Measurements from ENCODE around the gene FASLG.

The FASLG gene

DNA sequence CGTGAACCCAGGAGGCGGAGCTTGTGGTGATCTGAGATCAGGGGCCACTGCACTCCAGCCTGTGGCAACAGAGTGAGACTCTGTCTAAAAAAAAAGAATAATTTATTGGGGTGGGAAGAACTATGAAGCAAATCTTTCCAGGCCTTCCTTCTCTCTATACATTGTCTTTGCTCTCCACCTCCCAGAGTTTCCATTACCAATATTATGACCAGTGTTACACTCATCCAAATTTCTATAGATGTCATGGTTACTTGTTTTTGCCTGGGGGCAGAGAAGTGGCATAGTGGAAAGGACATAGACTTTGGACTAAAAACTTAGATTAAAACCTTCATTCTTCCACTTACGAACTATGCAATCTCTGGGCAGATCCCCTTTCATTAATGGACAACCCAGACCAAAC, 10.1 kb downstream of the FASLG start:
- Histone ChIP-seq H2AK5ac (ENCODE audit: low read length) (no peak overlapping the region), H3K27me3 (ENCODE audit: insufficient read depth, low read length, poor library complexity) (no peaks in the 10 kb centered on the region), H3K56ac (ENCODE audit: low read length) (no peak overlapping the region), H3K79me1 (ENCODE audit: low read length) (no peaks in the 10 kb centered on the region), H4K8ac (ENCODE audit: low read depth, low read length) (no peak overlapping the region), H2BK15ac (replicated peaks; ENCODE audit: low read depth) (no peak overlapping the region), H2BK120ac (ENCODE audit: low read depth, low read length) (no peak overlapping the region), H2BK5ac (ENCODE audit: low read length) (no peak overlapping the region), H4K5ac (ENCODE audit: low read length) (no peak overlapping the region), H3K4me3 (ENCODE audit: low read length) (no peak overlapping the region), H3K23ac (ENCODE audit: low read length) (no peak overlapping the region), H3K18ac (ENCODE audit: low read length) (no peak overlapping the region), H3K27ac (ENCODE audit: low read depth, low read length) (no peak overlapping the region), H3K4me1 (ENCODE audit: control insufficient read depth, low read depth, low read length) (peaks cover 6% of the 10 kb centered on the region), H3K9ac (ENCODE audit: low read length) (no peak overlapping the region), H3K79me2 (ENCODE audit: control insufficient read depth, insufficient read depth, low read length) (no peaks in the 10 kb centered on the region), H3K4ac (ENCODE audit: low read depth, low read length) (no peak overlapping the region), H3K36me3 (ENCODE audit: control insufficient read depth, insufficient read depth, low read length) (no peaks in the 10 kb centered on the region), H3K4me2 (ENCODE audit: low read length) (no peak overlapping the region)
- DNase-seq, result no peak
- WGBS (ENCODE audit: extremely low coverage, insufficient coverage, low lambda C conversion rate), result no CpG with 5 or more reads among the region's 3 CpGs

DNA sequence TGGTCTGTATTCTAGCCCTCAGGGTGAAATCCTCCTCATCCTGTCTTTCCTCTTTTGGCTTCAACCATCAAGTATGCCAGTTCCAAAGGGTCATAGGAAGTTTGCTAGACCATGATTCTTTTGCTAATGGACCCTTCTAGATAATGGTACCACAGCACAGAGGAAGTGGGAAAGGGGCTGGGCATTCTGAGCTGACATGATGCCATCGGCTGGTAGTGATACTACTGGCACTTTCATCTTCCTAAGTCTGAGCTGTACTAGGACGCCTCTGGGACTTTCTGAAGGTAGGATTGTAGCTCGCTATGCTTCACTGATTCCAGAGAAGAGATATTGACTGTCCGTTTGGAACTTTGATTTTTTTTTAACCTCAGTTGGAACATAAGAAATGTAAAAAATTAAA, 11.4 kb downstream of the FASLG start:
- WGBS (ENCODE audit: extremely low coverage, insufficient coverage, low lambda C conversion rate), result no CpG with 5 or more reads among the region's 4 CpGs
- H3K4ac ChIP-seq (ENCODE audit: low read depth, low read length), result no peak overlapping the region
- H3K4me1 ChIP-seq (ENCODE audit: control insufficient read depth, low read depth, low read length), result peaks cover 6% of the 10 kb centered on the region

DNA sequence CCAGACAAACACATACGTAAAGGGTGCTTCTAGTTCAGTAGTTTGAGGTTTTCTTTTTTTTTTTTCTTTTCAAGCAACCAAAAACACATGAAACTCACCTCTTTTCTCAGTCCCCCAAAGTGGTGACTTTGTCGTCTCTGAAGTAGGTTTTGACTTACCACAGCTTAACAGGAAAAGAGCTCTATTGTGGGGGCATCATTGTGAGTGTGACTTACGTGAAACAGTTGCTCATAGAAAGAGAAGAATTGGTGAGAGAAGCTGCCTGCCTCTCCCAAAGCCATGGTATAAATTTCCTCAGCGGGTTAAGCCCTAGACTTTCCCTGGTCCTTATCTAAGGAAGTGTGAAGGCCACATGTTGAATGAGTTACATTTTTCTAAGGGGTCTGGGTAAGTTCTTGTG, 11.9 kb downstream of the FASLG start:
- Histone ChIP-seq H3K4me1 (ENCODE audit: control insufficient read depth, low read depth, low read length) (peaks cover 6% of the 10 kb centered on the region), H3K4me3 (ENCODE audit: low read length) (no peak overlapping the region), H4K5ac (ENCODE audit: low read length) (no peak overlapping the region), H3K9ac (ENCODE audit: low read length) (no peak overlapping the region), H3K36me3 (ENCODE audit: control insufficient read depth, insufficient read depth, low read length) (no peaks in the 10 kb centered on the region), H3K4ac (ENCODE audit: low read depth, low read length) (no peak overlapping the region), H3K79me1 (ENCODE audit: low read length) (no peaks in the 10 kb centered on the region), H2BK5ac (ENCODE audit: low read length) (no peak overlapping the region), H3K56ac (ENCODE audit: low read length) (no peak overlapping the region), H3K4me2 (ENCODE audit: low read length) (no peak overlapping the region), H3K27ac (ENCODE audit: low read depth, low read length) (no peak overlapping the region), H2BK120ac (ENCODE audit: low read depth, low read length) (no peak overlapping the region), H3K27me3 (ENCODE audit: insufficient read depth, low read length, poor library complexity) (no peaks in the 10 kb centered on the region), H4K8ac (ENCODE audit: low read depth, low read length) (no peak overlapping the region), H3K79me2 (ENCODE audit: control insufficient read depth, insufficient read depth, low read length) (no peaks in the 10 kb centered on the region), H2BK15ac (replicated peaks; ENCODE audit: low read depth) (no peak overlapping the region), H3K23ac (ENCODE audit: low read length) (no peak overlapping the region), H3K18ac (ENCODE audit: low read length) (no peak overlapping the region), H2AK5ac (ENCODE audit: low read length) (no peak overlapping the region)
- WGBS (ENCODE audit: extremely low coverage, insufficient coverage, low lambda C conversion rate), result no CpG with 5 or more reads among the region's 4 CpGs
- DNase-seq, result peak; percentile 57

More for the DNA sequence above, 11.4 kb downstream of the FASLG start:
- H2BK120ac ChIP-seq (ENCODE audit: low read depth, low read length), result no peak overlapping the region
- no peaks in the 10 kb centered on the region for H3K79me2 ChIP-seq (ENCODE audit: control insufficient read depth, insufficient read depth, low read length)
- no peak overlapping the region for H4K5ac ChIP-seq (ENCODE audit: low read length)
- no peak overlapping the region for H2AK5ac ChIP-seq (ENCODE audit: low read length)
- no peak overlapping the region for H3K18ac ChIP-seq (ENCODE audit: low read length)
- no peak overlapping the region for H3K4me2 ChIP-seq (ENCODE audit: low read length)
- H3K23ac ChIP-seq (ENCODE audit: low read length), result no peak overlapping the region
- H2BK15ac ChIP-seq (replicated peaks; ENCODE audit: low read depth), result no peak overlapping the region
- H3K27me3 ChIP-seq (ENCODE audit: insufficient read depth, low read length, poor library complexity), result no peaks in the 10 kb centered on the region
- no peak overlapping the region for H3K9ac ChIP-seq (ENCODE audit: low read length)
- no peak overlapping the region for H3K56ac ChIP-seq (ENCODE audit: low read length)
- H3K36me3 ChIP-seq (ENCODE audit: control insufficient read depth, insufficient read depth, low read length), result no peaks in the 10 kb centered on the region
- no peak overlapping the region for H4K8ac ChIP-seq (ENCODE audit: low read depth, low read length)
- no peak for DNase-seq
- H3K27ac ChIP-seq (ENCODE audit: low read depth, low read length), result no peak overlapping the region
- no peak overlapping the region for H3K4me3 ChIP-seq (ENCODE audit: low read length)
- H3K79me1 ChIP-seq (ENCODE audit: low read length), result no peaks in the 10 kb centered on the region
- H2BK5ac ChIP-seq (ENCODE audit: low read length), result no peak overlapping the region

DNA sequence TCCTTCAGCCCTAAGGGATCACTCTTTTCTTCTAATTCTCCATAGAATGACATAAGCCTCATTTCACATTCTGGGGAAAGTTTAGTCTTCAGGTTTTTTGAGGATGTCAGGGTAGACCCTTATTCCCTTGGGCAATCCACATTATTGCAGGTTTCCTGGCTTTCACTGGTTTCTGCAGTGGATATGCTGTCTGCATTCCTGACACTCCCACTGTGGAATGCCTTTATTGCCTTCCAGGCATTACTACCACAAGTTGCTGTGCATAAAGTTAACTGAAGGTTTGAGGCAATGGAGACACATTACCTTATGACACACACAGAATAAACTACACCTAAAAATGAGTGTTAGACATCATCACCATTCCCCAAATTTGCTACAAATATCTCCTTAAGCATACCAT, 12.7 kb downstream of the FASLG start:
- Histone ChIP-seq H3K27me3 (ENCODE audit: insufficient read depth, low read length, poor library complexity) (no peaks in the 10 kb centered on the region), H3K79me1 (ENCODE audit: low read length) (no peaks in the 10 kb centered on the region), H2BK5ac (ENCODE audit: low read length) (no peak overlapping the region), H3K18ac (ENCODE audit: low read length) (no peak overlapping the region), H3K56ac (ENCODE audit: low read length) (no peak overlapping the region), H3K4me1 (ENCODE audit: control insufficient read depth, low read depth, low read length) (peaks cover 6% of the 10 kb centered on the region), H3K27ac (ENCODE audit: low read depth, low read length) (no peak overlapping the region), H3K23ac (ENCODE audit: low read length) (no peak overlapping the region), H4K8ac (ENCODE audit: low read depth, low read length) (no peak overlapping the region), H2BK15ac (replicated peaks; ENCODE audit: low read depth) (no peak overlapping the region), H4K5ac (ENCODE audit: low read length) (no peak overlapping the region), H2BK120ac (ENCODE audit: low read depth, low read length) (no peak overlapping the region), H3K79me2 (ENCODE audit: control insufficient read depth, insufficient read depth, low read length) (no peaks in the 10 kb centered on the region), H3K4me2 (ENCODE audit: low read length) (no peak overlapping the region), H3K9ac (ENCODE audit: low read length) (no peak overlapping the region), H3K36me3 (ENCODE audit: control insufficient read depth, insufficient read depth, low read length) (no peaks in the 10 kb centered on the region), H3K4me3 (ENCODE audit: low read length) (no peak overlapping the region), H2AK5ac (ENCODE audit: low read length) (no peak overlapping the region), H3K4ac (ENCODE audit: low read depth, low read length) (no peak overlapping the region)
- peak; percentile 93 for DNase-seq

DNA sequence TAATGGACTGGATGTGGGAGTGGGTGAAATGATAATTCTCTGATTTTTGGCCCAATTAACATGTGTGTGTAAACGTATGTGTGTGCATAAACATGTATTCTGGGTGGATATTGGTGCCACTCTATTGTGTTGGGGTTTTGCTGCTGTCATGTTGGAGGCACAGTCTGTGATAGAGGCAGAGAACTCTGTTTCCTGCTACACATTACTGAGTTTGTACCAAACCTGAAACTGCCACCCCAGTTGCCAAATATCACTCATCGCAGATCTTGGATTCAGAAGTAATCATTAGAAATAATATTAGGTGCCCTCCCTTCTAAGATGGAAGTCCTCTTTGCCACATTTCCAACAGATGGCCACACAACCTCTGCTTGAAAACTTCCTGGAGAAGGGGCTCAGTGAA, 13.8 kb downstream of the FASLG start:
- Histone ChIP-seq H3K27me3 (ENCODE audit: insufficient read depth, low read length, poor library complexity) (no peaks in the 10 kb centered on the region), H2BK15ac (replicated peaks; ENCODE audit: low read depth) (no peak overlapping the region), H3K4ac (ENCODE audit: low read depth, low read length) (peak overlapping the region; percentile 16), H3K79me1 (ENCODE audit: low read length) (no peaks in the 10 kb centered on the region), H3K56ac (ENCODE audit: low read length) (no peak overlapping the region), H3K4me3 (ENCODE audit: low read length) (no peak overlapping the region), H3K18ac (ENCODE audit: low read length) (peak overlapping the region; percentile 68), H3K4me2 (ENCODE audit: low read length) (no peak overlapping the region), H4K5ac (ENCODE audit: low read length) (no peak overlapping the region), H4K8ac (ENCODE audit: low read depth, low read length) (no peak overlapping the region), H3K4me1 (ENCODE audit: control insufficient read depth, low read depth, low read length) (peaks cover 6% of the 10 kb centered on the region), H2BK5ac (ENCODE audit: low read length) (no peak overlapping the region), H3K27ac (ENCODE audit: low read depth, low read length) (no peak overlapping the region), H2BK120ac (ENCODE audit: low read depth, low read length) (no peak overlapping the region), H3K9ac (ENCODE audit: low read length) (no peak overlapping the region), H3K79me2 (ENCODE audit: control insufficient read depth, insufficient read depth, low read length) (no peaks in the 10 kb centered on the region), H3K36me3 (ENCODE audit: control insufficient read depth, insufficient read depth, low read length) (no peaks in the 10 kb centered on the region), H2AK5ac (ENCODE audit: low read length) (no peak overlapping the region), H3K23ac (ENCODE audit: low read length) (no peak overlapping the region)
- DNase-seq, result no peak
- WGBS (ENCODE audit: extremely low coverage, insufficient coverage, low lambda C conversion rate), result no CpG with 5 or more reads among the region's 2 CpGs

DNA sequence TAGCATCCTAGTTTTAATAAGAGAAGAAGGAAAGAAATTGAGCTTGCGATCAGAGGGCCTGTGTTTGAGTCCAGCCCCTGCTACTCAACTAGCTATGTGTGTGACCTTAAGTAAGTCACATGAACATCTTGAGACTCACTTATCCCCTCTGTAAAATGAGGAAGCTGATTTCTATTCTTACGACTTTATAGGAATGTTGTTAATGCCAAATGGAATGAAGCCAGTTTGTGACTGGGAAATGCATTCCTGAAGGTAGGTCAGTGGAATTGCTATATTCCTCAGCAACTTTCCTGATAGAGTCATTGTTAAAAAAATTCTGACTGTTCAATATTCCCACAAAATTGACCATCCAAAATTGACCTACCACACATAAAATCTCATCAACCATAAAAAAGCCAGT, 14.9 kb downstream of the FASLG start:
- Histone ChIP-seq H3K4me1 (ENCODE audit: control insufficient read depth, low read depth, low read length) (peaks cover 6% of the 10 kb centered on the region), H3K4ac (ENCODE audit: low read depth, low read length) (no peak overlapping the region), H3K27me3 (ENCODE audit: insufficient read depth, low read length, poor library complexity) (no peaks in the 10 kb centered on the region), H3K36me3 (ENCODE audit: control insufficient read depth, insufficient read depth, low read length) (no peaks in the 10 kb centered on the region), H2BK5ac (ENCODE audit: low read length) (no peak overlapping the region), H2BK15ac (replicated peaks; ENCODE audit: low read depth) (no peak overlapping the region), H3K4me3 (ENCODE audit: low read length) (no peak overlapping the region), H3K23ac (ENCODE audit: low read length) (no peak overlapping the region), H3K18ac (ENCODE audit: low read length) (no peak overlapping the region), H3K27ac (ENCODE audit: low read depth, low read length) (no peak overlapping the region), H2AK5ac (ENCODE audit: low read length) (no peak overlapping the region), H3K4me2 (ENCODE audit: low read length) (no peak overlapping the region), H2BK120ac (ENCODE audit: low read depth, low read length) (no peak overlapping the region), H3K9ac (ENCODE audit: low read length) (no peak overlapping the region), H3K56ac (ENCODE audit: low read length) (no peak overlapping the region), H3K79me1 (ENCODE audit: low read length) (no peaks in the 10 kb centered on the region), H4K8ac (ENCODE audit: low read depth, low read length) (no peak overlapping the region), H4K5ac (ENCODE audit: low read length) (no peak overlapping the region), H3K79me2 (ENCODE audit: control insufficient read depth, insufficient read depth, low read length) (no peaks in the 10 kb centered on the region)
- no CpG with 5 or more reads among the region's 2 CpGs for WGBS (ENCODE audit: extremely low coverage, insufficient coverage, low lambda C conversion rate)
- DNase-seq, result peak; percentile 26
